Ishikawa (cell line): ENCODE measurements around the gene ZNF536.

Source experiments
- CEBPB ChIP-seq: IDR thresholded peaks from 2 replicates; pipeline ENCODE4 v1.6.1; 2012
- EP300 ChIP-seq: IDR thresholded peaks from 2 replicates; pipeline ENCODE4 v1.6.1; 2012; ENCODE audit warnings: borderline replicate concordance
- FOXM1 ChIP-seq: IDR thresholded peaks from 2 replicates; pipeline ENCODE4 v1.6.1; 2012; ENCODE audit warnings: low read depth, borderline replicate concordance
- RAD21 ChIP-seq: IDR thresholded peaks from 2 replicates; pipeline ENCODE4 v1.6.1; 2012; ENCODE audit warnings: low read depth
- TAF1 ChIP-seq: IDR thresholded peaks from 2 replicates; pipeline ENCODE4 v1.6.1; 2012; ENCODE audit warnings: low read depth, mild to moderate bottlenecking
- TEAD4 ChIP-seq: IDR thresholded peaks from 2 replicates; pipeline ENCODE4 v1.6.1; 2012
- YY1 ChIP-seq: IDR thresholded peaks from 2 replicates; pipeline ENCODE4 v1.6.1; 2012; ENCODE audit warnings: low read depth

GRCh38 chr19:30407068-30407709 lies 35.0 kb downstream of the ZNF536 start:
- no peak for TF ChIP-seq TAF1
- no peak for TF ChIP-seq CEBPB
- TF ChIP-seq YY1, result no peak
- TF ChIP-seq TEAD4, result no peak
- TF ChIP-seq EP300, result no peak
- no peak for TF ChIP-seq FOXM1
- no peak for TF ChIP-seq RAD21
